ENCODE results near the gene NR6A1. TPM values are rescaled to one million over a fixed set of nuclear protein-coding genes. Genes with fewer than 3 reads are reported as not detected.

The NR6A1 gene
- total RNA-seq, 1 experiment from 2014 or later, result 97.7 TPM

- peak; percentile 35 for DNase-seq
These were observed 31.3 kb upstream of the NR6A1 start for GRCh38 chr9:124802426-124802825.

GRCh38 chr9:124801356-124801755 lies 30.2 kb upstream of the NR6A1 start:
- Histone ChIP-seq H3K36me3 (replicated peaks; ENCODE audit: control insufficient read depth, insufficient read depth, low read length) (no peaks in the 10 kb centered on the region), H3K4me3 (ENCODE audit: insufficient read depth, low read depth, low read length) (no peak overlapping the region), H3K27me3 (ENCODE audit: control insufficient read depth, insufficient read depth, low read length) (no peaks in the 10 kb centered on the region)
- no peak for DNase-seq

More at GRCh38 chr9:124802426-124802825, 31.3 kb upstream of the NR6A1 start:
- H3K36me3 ChIP-seq (replicated peaks; ENCODE audit: control insufficient read depth, insufficient read depth, low read length), result no peaks in the 10 kb centered on the region
- no peak overlapping the region for H3K4me3 ChIP-seq (ENCODE audit: insufficient read depth, low read depth, low read length)
- no peaks in the 10 kb centered on the region for H3K27me3 ChIP-seq (ENCODE audit: control insufficient read depth, insufficient read depth, low read length)

- Histone ChIP-seq H3K4me3 (ENCODE audit: insufficient read depth, low read depth, low read length) (no peak overlapping the region), H3K36me3 (replicated peaks; ENCODE audit: control insufficient read depth, insufficient read depth, low read length) (no peaks in the 10 kb centered on the region), H3K27me3 (ENCODE audit: control insufficient read depth, insufficient read depth, low read length) (no peaks in the 10 kb centered on the region)
- no peak for DNase-seq
These were observed 29.5 kb upstream of the NR6A1 start for GRCh38 chr9:124800306-124801259.

- no peak overlapping the region for H3K4me3 ChIP-seq (ENCODE audit: insufficient read depth, low read depth, low read length)
- no peaks in the 10 kb centered on the region for H3K36me3 ChIP-seq (replicated peaks; ENCODE audit: control insufficient read depth, insufficient read depth, low read length)
- no peaks in the 10 kb centered on the region for H3K27me3 ChIP-seq (ENCODE audit: control insufficient read depth, insufficient read depth, low read length)
- DNase-seq, result peak; percentile 69
These were observed 28.3 kb upstream of the NR6A1 start for GRCh38 chr9:124799274-124800006.

- DNase-seq, result no peak
- Histone ChIP-seq H3K27me3 (ENCODE audit: control insufficient read depth, insufficient read depth, low read length) (no peaks in the 10 kb centered on the region), H3K4me3 (ENCODE audit: insufficient read depth, low read depth, low read length) (no peak overlapping the region), H3K36me3 (replicated peaks; ENCODE audit: control insufficient read depth, insufficient read depth, low read length) (no peaks in the 10 kb centered on the region)
These were observed 26.4 kb upstream of the NR6A1 start for GRCh38 chr9:124797343-124798103.

GRCh38 chr9:124795881-124796431 lies 24.8 kb upstream of the NR6A1 start:
- Histone ChIP-seq H3K27me3 (ENCODE audit: control insufficient read depth, insufficient read depth, low read length) (no peaks in the 10 kb centered on the region), H3K4me3 (ENCODE audit: insufficient read depth, low read depth, low read length) (no peak overlapping the region), H3K36me3 (replicated peaks; ENCODE audit: control insufficient read depth, insufficient read depth, low read length) (no peaks in the 10 kb centered on the region)
- peak; percentile 64 for DNase-seq

- Histone ChIP-seq H3K27me3 (ENCODE audit: control insufficient read depth, insufficient read depth, low read length) (no peaks in the 10 kb centered on the region), H3K36me3 (replicated peaks; ENCODE audit: control insufficient read depth, insufficient read depth, low read length) (no peaks in the 10 kb centered on the region), H3K4me3 (ENCODE audit: insufficient read depth, low read depth, low read length) (no peak overlapping the region)
- DNase-seq, result peak; percentile 67
These were observed 23.9 kb upstream of the NR6A1 start for GRCh38 chr9:124794902-124795491.

- Histone ChIP-seq H3K4me3 (ENCODE audit: insufficient read depth, low read depth, low read length) (no peak overlapping the region), H3K27me3 (ENCODE audit: control insufficient read depth, insufficient read depth, low read length) (no peaks in the 10 kb centered on the region), H3K36me3 (replicated peaks; ENCODE audit: control insufficient read depth, insufficient read depth, low read length) (no peaks in the 10 kb centered on the region)
- DNase-seq, result peak; percentile 57
These were observed 22.0 kb upstream of the NR6A1 start for GRCh38 chr9:124793015-124793541.

GRCh38 chr9:124792257-124793014 lies 21.3 kb upstream of the NR6A1 start:
- H3K27me3 ChIP-seq (ENCODE audit: control insufficient read depth, insufficient read depth, low read length), result no peaks in the 10 kb centered on the region
- no peaks in the 10 kb centered on the region for H3K36me3 ChIP-seq (replicated peaks; ENCODE audit: control insufficient read depth, insufficient read depth, low read length)
- DNase-seq, result peak; percentile 58
- H3K4me3 ChIP-seq (ENCODE audit: insufficient read depth, low read depth, low read length), result no peak overlapping the region

GRCh38 chr9:124790801-124791505 lies 19.8 kb upstream of the NR6A1 start:
- no peaks in the 10 kb centered on the region for H3K27me3 ChIP-seq (ENCODE audit: control insufficient read depth, insufficient read depth, low read length)
- no peaks in the 10 kb centered on the region for H3K36me3 ChIP-seq (replicated peaks; ENCODE audit: control insufficient read depth, insufficient read depth, low read length)
- H3K4me3 ChIP-seq (ENCODE audit: insufficient read depth, low read depth, low read length), result no peak overlapping the region
- DNase-seq, result no peak

GRCh38 chr9:124790301-124790700 lies 19.2 kb upstream of the NR6A1 start:
- DNase-seq, result no peak
- Histone ChIP-seq H3K27me3 (ENCODE audit: control insufficient read depth, insufficient read depth, low read length) (no peaks in the 10 kb centered on the region), H3K4me3 (ENCODE audit: insufficient read depth, low read depth, low read length) (no peak overlapping the region), H3K36me3 (replicated peaks; ENCODE audit: control insufficient read depth, insufficient read depth, low read length) (no peaks in the 10 kb centered on the region)

GRCh38 chr9:124789531-124789930 lies 18.4 kb upstream of the NR6A1 start:
- DNase-seq, result no peak
- no peak overlapping the region for H3K4me3 ChIP-seq (ENCODE audit: insufficient read depth, low read depth, low read length)
- H3K27me3 ChIP-seq (ENCODE audit: control insufficient read depth, insufficient read depth, low read length), result no peaks in the 10 kb centered on the region
- no peaks in the 10 kb centered on the region for H3K36me3 ChIP-seq (replicated peaks; ENCODE audit: control insufficient read depth, insufficient read depth, low read length)

All from H7 (cell line).